GM23248 (cell line): ENCODE measurements around the gene MUC13.

Source experiments
- EZH2 ChIP-seq: fragments of 200-600 bp; sonication (generic); IDR thresholded peaks from 2 replicates; pipeline ENCODE4 v1.6.1; 2018; ENCODE audit warnings: antibody characterized with exemption, mild to moderate bottlenecking; ENCODE audit not compliant: insufficient read depth, poor library complexity, severe bottlenecking
- EZH2phosphoT487 ChIP-seq: fragments of 200-600 bp; sonication (generic); IDR thresholded peaks from 2 replicates; pipeline ENCODE4 v1.6.1; 2018; ENCODE audit warnings: antibody characterized with exemption, moderate library complexity, mild to moderate bottlenecking, low read depth; ENCODE audit not compliant: insufficient read depth

DNA sequence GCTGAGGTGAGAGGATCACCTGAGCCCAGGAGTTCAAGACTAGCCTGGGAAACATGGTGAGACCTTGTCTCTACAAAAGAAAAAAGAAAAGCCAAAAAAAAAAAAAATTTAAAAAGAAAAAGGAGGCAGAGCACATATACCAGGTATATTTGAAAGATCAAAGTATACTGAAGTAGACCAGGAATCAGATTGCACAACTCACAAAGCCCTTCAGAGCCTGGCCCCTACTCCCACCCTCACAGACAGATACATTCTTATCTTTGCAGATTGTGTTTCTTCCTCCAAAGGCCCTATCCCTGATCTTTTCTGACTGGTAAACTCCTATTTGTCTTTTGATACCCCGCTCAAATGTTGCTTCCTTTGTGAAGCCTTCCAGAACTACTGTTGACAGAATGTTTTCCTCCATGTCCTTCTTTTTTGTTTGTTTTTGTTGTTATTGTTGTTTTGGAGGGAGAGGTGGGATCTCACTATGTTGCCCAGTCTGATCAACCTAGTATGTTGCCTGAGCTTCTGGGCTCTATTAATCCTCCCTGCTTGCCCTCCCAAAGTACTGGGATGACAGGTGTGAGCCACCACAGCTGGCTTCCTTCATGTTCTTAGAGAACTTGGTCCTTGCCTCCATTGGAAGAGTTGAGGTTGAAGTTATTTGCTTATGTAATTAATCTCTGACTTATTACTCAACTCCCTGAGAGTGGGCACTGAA lies 37.6 kb downstream of the MUC13 start:
- no peak for TF ChIP-seq EZH2
- no peak for TF ChIP-seq EZH2phosphoT487
